ENCODE measurements around the gene ZNF664. TPM values are rescaled to one million over a fixed set of nuclear protein-coding genes. Genes with fewer than 3 reads are reported as not detected.
A peak's percentile ranks its signal among the peaks of the same experiment; 100 is the strongest.

ZNF664 gene
- total RNA-seq, 2 experiments from 2014 or later = 42.2 to 46.0 TPM

GRCh38 chr12:124047045-124047566 lies 74.1 kb downstream of the ZNF664 start:
- H3K4me3 Mint-ChIP-seq = no peak overlapping the region
- CTCF ChIA-PET = interaction anchor here (1.4 kb wide), 1 partner anchor 12 kb away, joined by 3 read pairs; no protein-coding TSS in a partner anchor
- H3K4me1 Mint-ChIP-seq (ENCODE audit: low read depth) = peaks cover 3% of the 10 kb centered on the region
- no peaks in the 10 kb centered on the region for H3K36me3 Mint-ChIP-seq (ENCODE audit: low read depth)
- peaks cover 28% of the 10 kb centered on the region for H3K9me3 Mint-ChIP-seq
- no peak overlapping the region for H3K27ac Mint-ChIP-seq
- no peaks in the 10 kb centered on the region for H3K27me3 Mint-ChIP-seq (ENCODE audit: low read depth)
- intact Hi-C loops (cut with micrococcal nuclease) = no loop called here
- DNase-seq = no peak

GRCh38 chr12:124049451-124050094 lies 76.6 kb downstream of the ZNF664 start:
- Mint-ChIP-seq H3K27me3 (ENCODE audit: low read depth) (peaks cover 5% of the 10 kb centered on the region), H3K4me1 (ENCODE audit: low read depth) (no peaks in the 10 kb centered on the region), H3K36me3 (ENCODE audit: low read depth) (no peaks in the 10 kb centered on the region), H3K9me3 (peaks cover 28% of the 10 kb centered on the region), H3K27ac (no peak overlapping the region), H3K4me3 (no peak overlapping the region)
- CTCF ChIA-PET = no interaction called here
- intact Hi-C loops (cut with micrococcal nuclease) = no loop called here
- no peak for DNase-seq

GRCh38 chr12:124053851-124054250 lies 80.8 kb downstream of the ZNF664 start:
- DNase-seq = peak; percentile 28
- intact Hi-C loops (cut with micrococcal nuclease) = loop anchor here (1.0 kb wide), 1 partner anchor 267 kb away; no protein-coding TSS in a partner anchor
- Mint-ChIP-seq H3K9me3 (peaks cover 5% of the 10 kb centered on the region), H3K4me1 (ENCODE audit: low read depth) (no peaks in the 10 kb centered on the region), H3K27ac (no peak overlapping the region), H3K27me3 (ENCODE audit: low read depth) (peaks cover 5% of the 10 kb centered on the region), H3K4me3 (no peak overlapping the region), H3K36me3 (ENCODE audit: low read depth) (no peaks in the 10 kb centered on the region)
- CTCF ChIA-PET = interaction anchor here (0.6 to 1.2 kb wide), 4 partner anchors 18 to 268 kb away, joined by 3 to 4 read pairs (median 3); no protein-coding TSS in a partner anchor

- Mint-ChIP-seq H3K9me3 (no peaks in the 10 kb centered on the region), H3K36me3 (ENCODE audit: low read depth) (no peaks in the 10 kb centered on the region), H3K27ac (no peak overlapping the region), H3K4me1 (ENCODE audit: low read depth) (no peaks in the 10 kb centered on the region), H3K4me3 (no peak overlapping the region), H3K27me3 (ENCODE audit: low read depth) (peaks cover 5% of the 10 kb centered on the region)
- intact Hi-C loops (cut with micrococcal nuclease) = no loop called here
- DNase-seq = no peak
- CTCF ChIA-PET = interaction anchor here (1.1 kb wide), 1 partner anchor 11 kb away, joined by 5 read pairs; no protein-coding TSS in a partner anchor
These were observed 82.1 kb downstream of the ZNF664 start for GRCh38 chr12:124055066-124055465.

GRCh38 chr12:124057691-124058090 lies 84.7 kb downstream of the ZNF664 start:
- H3K9me3 Mint-ChIP-seq = no peaks in the 10 kb centered on the region
- DNase-seq = no peak
- no peak overlapping the region for H3K4me3 Mint-ChIP-seq
- no peaks in the 10 kb centered on the region for H3K4me1 Mint-ChIP-seq (ENCODE audit: low read depth)
- CTCF ChIA-PET = no interaction called here
- H3K27me3 Mint-ChIP-seq (ENCODE audit: low read depth) = peaks cover 5% of the 10 kb centered on the region
- H3K27ac Mint-ChIP-seq = no peak overlapping the region
- H3K36me3 Mint-ChIP-seq (ENCODE audit: low read depth) = no peaks in the 10 kb centered on the region
- intact Hi-C loops (cut with micrococcal nuclease) = no loop called here

GRCh38 chr12:124059752-124060151 lies 86.7 kb downstream of the ZNF664 start:
- no peaks in the 10 kb centered on the region for H3K27me3 Mint-ChIP-seq (ENCODE audit: low read depth)
- H3K4me1 Mint-ChIP-seq (ENCODE audit: low read depth) = no peaks in the 10 kb centered on the region
- H3K36me3 Mint-ChIP-seq (ENCODE audit: low read depth) = no peaks in the 10 kb centered on the region
- DNase-seq = no peak
- CTCF ChIA-PET = no interaction called here
- intact Hi-C loops (cut with micrococcal nuclease) = no loop called here
- no peaks in the 10 kb centered on the region for H3K9me3 Mint-ChIP-seq
- H3K27ac Mint-ChIP-seq = no peak overlapping the region
- no peak overlapping the region for H3K4me3 Mint-ChIP-seq

Other genes starting within 250 kb of the ZNF664 start
- under 1 TPM; 0.05 TPM for gene DNAH10, start 210.9 kb upstream of the ZNF664 start, total RNA-seq
- gene CCDC92, start 384 bp upstream of the ZNF664 start, total RNA-seq = 1 to 10 TPM; 3.3 to 3.7 TPM